Glutamatergic neuron (in vitro differentiated cells): ENCODE measurements around the gene RHOH. TPM values are rescaled to one million over a fixed set of nuclear protein-coding genes. Genes with fewer than 3 reads are reported as not detected.
A peak's percentile ranks its signal among the peaks of the same experiment; 100 is the strongest.

Experiments
- DNase-seq: peaks from one replicate; pipeline ENCODE4 v3.0.0; 2022
- H3K27ac Mint-ChIP-seq: one replicate; pipeline ENCODE4 v1.8.0; 2020; ENCODE audit warnings: mild to moderate bottlenecking, mixed read lengths, inconsistent platforms; ENCODE audit not compliant: unreplicated experiment
- H3K27me3 Mint-ChIP-seq: one replicate; pipeline ENCODE4 v1.8.0; 2020; ENCODE audit warnings: mild to moderate bottlenecking, moderate library complexity, mixed read lengths, inconsistent platforms; ENCODE audit not compliant: unreplicated experiment
- H3K36me3 Mint-ChIP-seq: one replicate; pipeline ENCODE4 v1.8.0; 2020; ENCODE audit warnings: mild to moderate bottlenecking, mixed read lengths, inconsistent platforms; ENCODE audit not compliant: unreplicated experiment
- H3K4me1 Mint-ChIP-seq: one replicate; pipeline ENCODE4 v1.8.0; 2020; ENCODE audit warnings: mild to moderate bottlenecking, low read depth, mixed read lengths, inconsistent platforms; ENCODE audit not compliant: unreplicated experiment
- H3K4me3 Mint-ChIP-seq: one replicate; pipeline ENCODE4 v1.8.0; 2020; ENCODE audit warnings: mild to moderate bottlenecking, mixed read lengths, inconsistent platforms; ENCODE audit not compliant: unreplicated experiment
- H3K9me3 Mint-ChIP-seq: one replicate; pipeline ENCODE4 v1.8.0; 2020; ENCODE audit warnings: mild to moderate bottlenecking, moderate library complexity, mixed read lengths, inconsistent platforms; ENCODE audit not compliant: unreplicated experiment
- CTCF ChIP-seq: fragments of 200-600 bp; sonication (generic); IDR thresholded peaks from one replicate; pipeline ENCODE4 v1.5.0; 2021; ENCODE audit not compliant: partially characterized antibody, unreplicated experiment
- total RNA-seq: library from RNA; stranded (reverse); fragmentation: NEBNext Ultra II Directional; extraction: Animal tissue kit (Norgen Biotek cat#: 25700); gene quantifications from one replicate; pipeline ENCODE4 v1.2.1, GENCODE V29; 2021; ENCODE audit not compliant: unreplicated experiment

Gene RHOH
- total RNA-seq, 1 donor from 2014 or later: not detected

GRCh38 chr4:40264995-40265909 is 68.4 kb downstream of the RHOH start:
- TF ChIP-seq CTCF: no peak
- Mint-ChIP-seq H3K27me3 (no peaks in the 10 kb centered on the region), H3K36me3 (no peaks in the 10 kb centered on the region), H3K4me3 (no peak overlapping the region), H3K9me3 (no peaks in the 10 kb centered on the region), H3K4me1 (peaks cover 3% of the 10 kb centered on the region), H3K27ac (no peak overlapping the region)
- peak; percentile 41 for DNase-seq

GRCh38 chr4:40265910-40266274 is 69.1 kb downstream of the RHOH start:
- H3K27me3 Mint-ChIP-seq: no peaks in the 10 kb centered on the region
- DNase-seq: no peak
- H3K4me1 Mint-ChIP-seq: peaks cover 3% of the 10 kb centered on the region
- no peaks in the 10 kb centered on the region for H3K9me3 Mint-ChIP-seq
- TF ChIP-seq CTCF: no peak
- no peak overlapping the region for H3K4me3 Mint-ChIP-seq
- H3K27ac Mint-ChIP-seq: no peak overlapping the region
- no peaks in the 10 kb centered on the region for H3K36me3 Mint-ChIP-seq

- Mint-ChIP-seq H3K27me3 (no peaks in the 10 kb centered on the region), H3K4me3 (no peak overlapping the region), H3K4me1 (peaks cover 3% of the 10 kb centered on the region), H3K27ac (no peak overlapping the region), H3K9me3 (no peaks in the 10 kb centered on the region), H3K36me3 (no peaks in the 10 kb centered on the region)
- DNase-seq: no peak
- TF ChIP-seq CTCF: no peak
Observed at GRCh38 chr4:40269133-40269532, 72.3 kb downstream of the RHOH start.

DNA sequence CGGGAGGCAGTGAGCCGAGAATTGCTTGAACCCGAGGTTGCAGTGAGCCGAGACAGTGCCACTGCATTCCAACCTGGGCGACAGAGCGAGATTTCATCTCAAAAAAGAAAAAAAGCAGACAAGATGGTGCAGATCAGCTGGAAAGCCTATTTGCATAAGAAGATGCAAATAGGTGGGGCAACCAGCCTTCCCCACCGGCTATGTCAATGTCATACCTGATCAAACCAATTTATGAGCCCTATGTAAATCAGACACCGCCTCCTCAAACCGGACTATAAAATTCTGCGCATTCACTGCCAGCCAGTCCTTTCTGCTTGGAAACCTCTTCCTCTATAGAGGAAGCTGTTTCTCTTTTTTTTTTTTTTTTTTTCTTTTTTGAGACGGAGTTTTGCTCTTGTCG is 73.8 kb downstream of the RHOH start:
- Mint-ChIP-seq H3K4me3 (no peak overlapping the region), H3K27me3 (no peaks in the 10 kb centered on the region), H3K9me3 (no peaks in the 10 kb centered on the region), H3K4me1 (no peaks in the 10 kb centered on the region), H3K36me3 (no peaks in the 10 kb centered on the region), H3K27ac (no peak overlapping the region)
- no peak for TF ChIP-seq CTCF
- no peak for DNase-seq

- H3K36me3 Mint-ChIP-seq: no peaks in the 10 kb centered on the region
- H3K4me1 Mint-ChIP-seq: no peaks in the 10 kb centered on the region
- no peak overlapping the region for H3K4me3 Mint-ChIP-seq
- no peak for DNase-seq
- no peaks in the 10 kb centered on the region for H3K27me3 Mint-ChIP-seq
- H3K27ac Mint-ChIP-seq: no peak overlapping the region
- no peak for TF ChIP-seq CTCF
- H3K9me3 Mint-ChIP-seq: no peaks in the 10 kb centered on the region
Observed at GRCh38 chr4:40275065-40275730, 78.4 kb downstream of the RHOH start.
